AG08396 (cell line): ENCODE data around the gene ZC3H10.

Experiments
- DNase-seq: peaks from one replicate; pipeline ENCODE4 v3.0.0; 2012; ENCODE audit warnings: low spot score, mixed read lengths

ZC3H10 gene

DNA sequence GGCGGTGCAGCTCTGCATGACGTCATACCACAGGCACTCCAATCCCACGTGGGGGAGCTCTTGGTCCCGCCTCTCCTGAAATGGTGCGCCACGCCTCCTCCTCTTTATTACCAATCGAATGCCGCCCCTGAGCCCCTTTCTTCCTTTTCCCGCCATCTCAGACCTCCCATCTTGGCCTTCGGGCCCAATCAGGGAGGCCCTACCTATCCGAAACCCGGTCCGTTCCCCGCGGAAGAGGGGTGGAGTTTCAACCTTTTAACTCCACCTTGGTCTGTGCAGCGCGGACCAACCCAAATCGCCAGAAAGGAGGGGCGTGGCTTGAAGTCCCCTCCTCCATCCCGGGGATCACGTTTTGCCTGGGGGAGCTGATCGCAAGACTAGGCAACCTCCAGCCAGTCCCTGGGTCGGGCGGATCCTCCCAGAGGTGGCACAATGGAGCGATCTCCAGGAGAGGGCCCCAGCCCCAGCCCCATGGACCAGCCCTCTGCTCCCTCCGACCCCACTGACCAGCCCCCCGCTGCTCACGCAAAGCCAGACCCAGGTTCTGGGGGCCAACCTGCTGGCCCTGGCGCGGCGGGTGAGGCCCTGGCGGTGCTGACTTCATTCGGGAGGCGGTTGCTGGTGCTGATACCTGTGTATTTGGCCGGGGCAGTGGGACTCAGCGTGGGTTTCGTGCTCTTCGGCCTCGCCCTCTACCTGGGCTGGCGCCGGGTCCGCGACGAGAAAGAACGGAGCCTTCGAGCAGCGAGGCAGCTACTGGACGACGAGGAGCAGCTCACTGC is 10.0 kb downstream of the ZC3H10 start, which contains the start of gene ESYT1:
Gene ESYT1 (plus strand): TSS at position 380 of the 782 bp plus-strand sequence. CDS start 53 bp downstream, at position 433.
- DNase-seq, result peak; percentile 98

GRCh38 chr12:56128670-56129205 is 10.7 kb downstream of the ZC3H10 start:
- DNase-seq, result peak; percentile 44

GRCh38 chr12:56129206-56129941 is 11.3 kb downstream of the ZC3H10 start:
- DNase-seq, result peak; percentile 57

- DNase-seq, result no peak
Measured at GRCh38 chr12:56129942-56130495, 12.0 kb downstream of the ZC3H10 start.

DNA sequence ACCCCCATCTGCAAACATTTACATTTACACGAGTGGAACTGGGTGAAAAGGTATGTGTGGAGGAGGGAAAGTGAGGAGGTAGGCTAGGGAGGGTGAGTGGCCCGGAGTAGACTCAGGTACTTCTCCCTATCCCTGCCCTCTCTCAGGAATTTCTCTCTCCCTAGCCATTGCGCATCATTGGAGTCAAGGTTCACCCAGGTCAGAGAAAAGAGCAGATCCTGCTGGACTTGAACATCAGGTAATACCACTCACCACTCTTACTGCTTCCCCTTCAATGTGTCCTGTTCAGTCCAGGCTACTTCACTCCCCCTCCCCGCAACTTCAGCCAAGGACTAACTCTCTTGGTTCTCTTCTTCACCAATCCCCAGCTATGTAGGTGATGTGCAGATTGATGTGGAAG is 12.8 kb downstream of the ZC3H10 start:
- DNase-seq, result no peak

DNA sequence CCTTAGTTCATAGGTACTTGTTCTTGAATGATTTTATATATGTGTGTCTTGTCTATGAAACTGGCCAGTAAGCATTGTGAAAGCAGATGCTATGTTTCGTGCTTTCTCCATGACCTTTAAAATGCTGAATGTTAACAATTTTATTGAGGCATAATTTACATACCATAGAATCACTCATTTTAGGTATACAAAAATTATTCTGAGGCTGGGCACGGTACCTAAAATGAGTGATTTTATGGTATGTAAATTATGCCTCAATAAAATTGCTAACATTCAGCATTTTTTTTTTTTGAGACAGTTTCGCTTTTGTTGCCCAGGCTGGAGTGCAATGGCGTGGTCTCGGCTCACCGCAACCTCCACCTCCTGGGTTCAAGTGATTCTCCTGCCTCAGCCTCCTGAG is 16.8 kb downstream of the ZC3H10 start:
- no peak for DNase-seq

GRCh38 chr12:56137853-56138571 is 19.9 kb downstream of the ZC3H10 start:
- no peak for DNase-seq

DNA sequence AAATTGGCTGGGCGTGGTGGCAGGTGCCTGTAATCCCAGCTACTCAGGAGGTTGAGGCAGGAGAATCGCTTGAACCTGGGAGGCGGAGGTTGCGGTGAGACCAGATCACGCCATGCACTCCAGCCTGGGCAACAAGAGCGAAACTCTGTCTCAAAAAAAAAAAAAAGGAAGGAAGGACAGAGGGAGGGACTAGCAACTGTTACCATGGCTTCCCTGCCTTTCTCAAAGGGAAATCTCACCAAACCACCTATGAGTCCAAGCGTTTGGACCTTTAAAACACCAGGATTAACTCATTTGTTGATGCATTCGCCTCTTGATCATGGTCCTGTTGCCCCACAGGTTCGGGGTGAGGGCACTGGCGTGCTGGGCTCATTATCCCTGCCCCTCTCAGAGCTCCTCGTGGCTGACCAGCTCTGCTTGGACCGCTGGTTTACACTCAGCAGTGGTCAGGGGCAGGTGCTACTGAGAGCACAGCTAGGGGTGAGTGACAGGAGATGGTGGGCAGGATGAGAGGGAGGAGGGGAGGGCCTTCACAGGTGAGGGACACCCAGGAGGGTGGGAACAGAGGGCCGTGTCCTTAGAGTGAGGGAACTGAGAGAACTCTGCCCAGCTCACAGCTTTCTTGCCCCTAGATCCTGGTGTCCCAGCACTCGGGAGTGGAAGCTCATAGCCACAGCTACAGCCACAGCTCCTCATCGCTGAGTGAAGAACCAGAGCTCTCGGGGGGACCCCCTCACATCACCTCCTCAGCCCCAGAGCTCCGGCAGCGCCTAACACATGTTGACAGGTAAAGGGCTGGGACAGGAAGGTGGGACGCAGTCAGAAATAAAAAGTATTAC is 24.1 kb downstream of the ZC3H10 start:
- no peak for DNase-seq

DNA sequence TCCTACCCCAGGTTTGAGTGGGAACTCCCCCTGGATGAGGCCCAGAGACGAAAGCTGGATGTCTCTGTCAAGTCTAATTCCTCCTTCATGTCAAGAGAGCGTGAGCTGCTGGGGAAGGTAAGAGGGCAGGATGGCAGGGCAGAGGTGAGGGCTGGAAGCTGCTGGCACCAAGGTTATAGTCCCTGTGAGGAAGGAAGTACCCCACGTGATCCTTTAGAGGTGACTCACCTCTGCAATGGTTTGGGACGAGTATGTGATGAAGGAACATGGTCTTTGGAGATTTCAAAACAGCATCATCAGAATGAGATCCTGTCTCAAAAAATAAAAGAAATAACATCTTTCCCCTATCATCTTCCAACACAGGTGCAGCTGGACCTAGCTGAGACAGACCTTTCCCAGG is 25.2 kb downstream of the ZC3H10 start:
- DNase-seq, result no peak

GRCh38 chr12:56143870-56144269 is 25.8 kb downstream of the ZC3H10 start:
- DNase-seq, result no peak

GRCh38 chr12:56145217-56145616 is 27.2 kb downstream of the ZC3H10 start:
- no peak for DNase-seq

- DNase-seq, result no peak
Measured at GRCh38 chr12:56146492-56147460, 28.7 kb downstream of the ZC3H10 start.

DNA sequence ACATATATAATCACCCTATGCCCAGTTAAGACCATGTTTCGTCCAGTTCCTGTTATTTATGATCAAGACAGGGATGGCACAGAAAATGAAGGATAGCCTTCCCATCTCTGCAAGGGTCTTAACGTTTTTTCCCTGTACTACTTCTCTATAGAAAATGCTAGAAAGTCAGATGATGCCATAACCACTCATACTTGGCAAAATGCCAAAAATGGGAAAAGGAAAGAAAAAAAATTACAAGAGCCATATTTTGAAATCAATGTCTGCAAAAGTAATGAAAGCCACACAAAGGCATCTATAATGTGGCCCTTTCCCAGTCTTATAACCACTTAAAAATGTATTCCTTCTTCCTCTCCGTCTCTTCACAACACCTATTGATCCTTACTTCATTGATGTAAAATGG is 32.5 kb downstream of the ZC3H10 start:
- DNase-seq, result no peak

DNA sequence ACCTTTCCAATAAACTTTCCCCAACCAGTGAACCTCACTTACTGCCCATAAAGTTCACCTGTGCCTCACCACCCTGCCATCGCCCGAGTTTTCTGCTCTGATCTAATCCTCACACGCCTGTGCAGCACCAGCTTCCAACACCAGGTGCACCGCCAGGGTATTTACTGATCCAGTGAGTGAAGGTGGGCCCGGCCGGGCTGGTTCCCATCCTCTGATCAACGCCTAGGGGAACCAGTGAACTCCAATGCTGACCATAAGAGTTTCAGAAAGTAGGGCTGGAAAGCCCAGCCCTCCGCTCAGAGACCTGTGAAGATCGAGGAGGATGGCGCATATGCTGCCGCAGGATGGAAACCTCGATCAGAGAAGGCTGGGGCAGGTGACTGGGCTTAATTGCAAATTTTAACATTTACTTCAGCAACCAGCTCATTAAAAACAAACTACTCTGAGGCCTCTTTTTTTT is 33.6 kb downstream of the ZC3H10 start:
- DNase-seq, result no peak

DNA sequence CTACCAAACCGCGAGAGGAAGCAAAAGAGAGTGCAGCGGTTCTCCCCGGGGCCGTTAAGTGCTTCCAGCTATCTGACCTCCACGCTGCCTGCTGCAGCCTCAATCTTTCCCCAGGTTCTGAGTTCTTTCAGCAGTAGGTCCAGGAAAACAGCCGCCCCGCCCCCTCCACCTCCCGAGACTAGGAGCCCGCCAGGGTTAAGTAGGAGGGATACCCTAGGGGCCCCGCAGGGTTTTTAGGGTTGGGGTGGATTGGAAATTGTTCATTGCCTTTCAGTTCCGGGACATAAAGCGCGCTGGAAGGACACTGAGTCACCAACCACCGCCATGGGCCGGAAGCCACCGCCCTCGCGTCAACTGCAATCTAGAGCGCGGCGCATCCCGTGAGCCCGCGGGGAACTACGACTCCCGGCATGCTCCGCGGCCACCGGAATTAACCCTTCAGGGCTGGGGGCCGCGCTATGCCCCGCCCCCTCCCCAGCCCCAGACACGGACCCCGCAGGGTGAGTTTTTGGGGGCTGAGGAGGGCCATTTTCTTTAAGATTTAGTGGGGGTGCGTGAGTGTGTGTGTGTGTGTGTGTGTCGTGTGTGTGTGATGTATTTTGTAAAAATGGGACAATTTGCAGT is 34.2 kb downstream of the ZC3H10 start, which contains the start of gene MYL6B:
Gene MYL6B (plus strand): TSS at position 456 of the 624 bp plus-strand sequence. CDS start 1,332 bp downstream, outside the sequence.
- peak; percentile 92 for DNase-seq

DNA sequence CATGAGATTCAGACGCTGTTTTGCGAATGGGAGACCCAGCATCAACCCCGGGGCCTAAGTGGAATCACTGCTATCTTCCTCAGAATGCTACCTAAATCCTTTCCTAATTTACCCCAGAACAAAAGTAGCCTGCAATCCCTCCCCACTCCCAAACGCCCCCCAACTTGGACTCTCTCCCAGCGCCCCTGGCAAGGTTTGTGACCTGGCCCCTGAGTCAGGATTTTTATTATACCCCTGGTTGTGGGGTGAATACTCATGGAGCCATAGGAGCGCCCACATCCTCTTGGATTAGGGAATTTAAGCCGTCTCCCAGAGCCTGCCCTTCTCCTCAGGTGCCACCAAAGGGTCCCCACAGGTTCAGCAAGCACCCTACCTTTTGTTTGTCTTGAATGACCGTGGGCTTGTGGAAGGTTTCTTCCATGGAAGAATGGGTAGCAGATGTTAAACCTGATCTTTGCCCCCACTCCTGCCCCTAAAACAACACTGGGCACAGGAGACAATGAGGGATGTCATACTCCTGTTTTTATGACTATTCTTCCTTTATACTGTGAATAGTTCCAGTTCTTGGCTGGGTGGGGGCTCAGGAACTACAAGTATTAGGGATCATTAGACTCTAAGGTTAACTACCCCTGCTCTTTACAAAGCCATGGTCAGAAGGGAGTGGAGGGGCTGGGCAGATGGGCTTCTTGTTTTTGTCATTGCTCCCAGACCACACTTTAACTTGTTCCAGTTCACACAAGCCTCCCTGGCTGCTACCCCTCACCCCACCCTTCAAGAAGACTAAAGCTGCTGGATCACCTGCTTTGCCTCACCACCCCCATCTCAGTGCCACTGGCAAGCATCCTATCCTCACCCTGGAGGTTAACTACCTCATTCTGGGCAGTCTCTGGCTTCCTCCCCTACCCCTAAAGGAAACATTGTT is 35.0 kb downstream of the ZC3H10 start:
- DNase-seq, result no peak

GRCh38 chr12:56153678-56154065 is 35.6 kb downstream of the ZC3H10 start:
- DNase-seq, result no peak

DNA sequence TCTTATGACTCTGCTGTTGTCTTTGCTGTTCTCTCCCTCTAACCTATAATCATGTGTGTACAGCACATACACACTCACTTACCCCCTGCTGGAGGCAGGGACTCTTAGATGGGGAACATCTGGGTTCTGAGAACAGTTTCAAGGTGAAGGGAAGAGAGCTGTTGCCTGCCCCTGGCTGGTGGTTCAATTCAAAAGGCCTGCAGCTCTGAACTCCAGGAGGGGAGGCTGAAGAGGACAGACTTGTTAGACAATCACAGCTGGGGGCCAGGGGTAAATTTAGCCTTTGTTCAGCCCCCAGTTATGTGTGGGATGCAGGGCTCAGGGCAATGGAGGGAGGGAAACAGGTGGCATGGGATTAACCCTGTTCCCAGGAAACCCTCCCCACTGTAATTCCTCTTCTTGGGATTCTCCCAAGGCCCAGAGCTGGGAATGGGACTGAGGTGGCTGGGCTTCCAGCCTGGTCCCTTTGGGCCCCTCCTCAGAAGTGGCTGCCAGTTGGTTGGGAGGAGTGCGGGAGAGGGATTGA is 36.2 kb downstream of the ZC3H10 start:
- DNase-seq, result no peak
